ENCODE data around the gene GPR17. TPM values are rescaled to one million over a fixed set of nuclear protein-coding genes. Genes with fewer than 3 reads are reported as not detected.
A peak's percentile ranks its signal among the peaks of the same experiment; 100 is the strongest.

Gene GPR17, protein sequence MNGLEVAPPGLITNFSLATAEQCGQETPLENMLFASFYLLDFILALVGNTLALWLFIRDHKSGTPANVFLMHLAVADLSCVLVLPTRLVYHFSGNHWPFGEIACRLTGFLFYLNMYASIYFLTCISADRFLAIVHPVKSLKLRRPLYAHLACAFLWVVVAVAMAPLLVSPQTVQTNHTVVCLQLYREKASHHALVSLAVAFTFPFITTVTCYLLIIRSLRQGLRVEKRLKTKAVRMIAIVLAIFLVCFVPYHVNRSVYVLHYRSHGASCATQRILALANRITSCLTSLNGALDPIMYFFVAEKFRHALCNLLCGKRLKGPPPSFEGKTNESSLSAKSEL
- total RNA-seq: under 1 TPM; 0.16 to 0.20 TPM

DNA sequence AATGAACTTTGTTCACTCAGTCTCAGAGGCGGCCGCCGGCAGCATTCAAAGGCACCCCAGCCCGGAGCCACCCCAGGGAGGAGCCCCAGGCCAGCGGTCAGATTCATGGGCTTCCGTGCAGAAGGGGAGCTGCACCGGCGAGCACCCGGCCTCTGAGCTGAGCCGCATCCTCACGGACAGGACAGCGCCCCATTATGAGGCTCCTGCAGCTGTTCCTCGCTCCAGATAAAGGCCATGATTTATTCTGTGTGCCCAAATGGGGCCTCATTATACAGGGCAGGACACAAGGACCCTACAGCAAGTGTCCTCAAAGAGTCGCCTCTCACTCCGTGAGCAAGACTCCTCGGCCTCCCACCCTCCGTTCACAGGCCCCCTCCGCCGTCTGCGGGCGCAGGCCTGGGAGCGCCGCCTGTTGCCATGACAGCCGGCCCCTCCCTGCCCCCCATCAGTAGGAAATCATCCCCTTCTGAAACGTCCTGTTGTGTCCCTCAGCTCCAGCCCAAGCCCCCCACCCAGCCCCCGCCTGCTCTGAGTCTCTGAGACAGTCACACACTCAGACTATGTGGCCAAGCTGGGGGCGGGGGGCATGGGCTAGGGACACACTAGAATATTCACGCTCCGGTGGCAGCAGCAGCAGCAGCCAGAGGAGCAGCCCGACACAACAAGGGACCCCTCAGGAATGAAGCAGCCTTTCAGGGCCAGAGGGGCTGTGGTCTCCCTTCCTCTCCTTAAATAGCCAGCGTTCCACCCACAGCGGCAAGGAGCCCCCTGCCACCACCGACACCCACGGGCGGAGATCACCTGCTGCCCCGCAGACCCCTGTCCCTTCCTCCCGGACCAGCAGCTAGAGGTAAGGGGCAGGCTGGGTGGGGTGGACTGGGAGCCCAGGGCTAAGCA, at the start of gene GPR17:
Gene GPR17, plus strand, starts transcription at position 759 of the 897 bp plus-strand sequence. CDS start 4,583 bp downstream, outside the sequence.
- no peaks in the 10 kb centered on the region for H3K4me1 ChIP-seq
- no peak within 1 kb of the TSS for H3K4me3 ChIP-seq
- DNase-seq: no peak
- no peaks in the 10 kb centered on the region for H3K27me3 ChIP-seq
- no peak within 1 kb of the TSS for H3K27ac ChIP-seq
- TF ChIP-seq, protein P1, sequence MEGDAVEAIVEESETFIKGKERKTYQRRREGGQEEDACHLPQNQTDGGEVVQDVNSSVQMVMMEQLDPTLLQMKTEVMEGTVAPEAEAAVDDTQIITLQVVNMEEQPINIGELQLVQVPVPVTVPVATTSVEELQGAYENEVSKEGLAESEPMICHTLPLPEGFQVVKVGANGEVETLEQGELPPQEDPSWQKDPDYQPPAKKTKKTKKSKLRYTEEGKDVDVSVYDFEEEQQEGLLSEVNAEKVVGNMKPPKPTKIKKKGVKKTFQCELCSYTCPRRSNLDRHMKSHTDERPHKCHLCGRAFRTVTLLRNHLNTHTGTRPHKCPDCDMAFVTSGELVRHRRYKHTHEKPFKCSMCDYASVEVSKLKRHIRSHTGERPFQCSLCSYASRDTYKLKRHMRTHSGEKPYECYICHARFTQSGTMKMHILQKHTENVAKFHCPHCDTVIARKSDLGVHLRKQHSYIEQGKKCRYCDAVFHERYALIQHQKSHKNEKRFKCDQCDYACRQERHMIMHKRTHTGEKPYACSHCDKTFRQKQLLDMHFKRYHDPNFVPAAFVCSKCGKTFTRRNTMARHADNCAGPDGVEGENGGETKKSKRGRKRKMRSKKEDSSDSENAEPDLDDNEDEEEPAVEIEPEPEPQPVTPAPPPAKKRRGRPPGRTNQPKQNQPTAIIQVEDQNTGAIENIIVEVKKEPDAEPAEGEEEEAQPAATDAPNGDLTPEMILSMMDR (IDR thresholded peaks at IDR 0.05): no peak
- H3K36me3 ChIP-seq: no peaks in the 10 kb centered on the region
- H3K9me3 ChIP-seq: no peaks in the 10 kb centered on the region
- peak within 1 kb of the TSS in 1 of 2 donors; percentile 26 for H3K9ac ChIP-seq (ENCODE audit: low read depth in 2 of 2, low read length in 2 of 2)
- intact Hi-C loops (cut with DNase I): loop anchor here (5.0 kb wide), 1 partner anchor 448 kb away; no protein-coding TSS in a partner anchor

GRCh38 chr2:127596311-127597045, 49.5 kb upstream of the GPR17 start:
- Histone ChIP-seq H3K36me3 (no peaks in the 10 kb centered on the region), H3K4me1 (no peaks in the 10 kb centered on the region), H3K27me3 (no peaks in the 10 kb centered on the region), H3K9me3 (no peaks in the 10 kb centered on the region), H3K4me3 (no peak overlapping the region), H3K9ac (ENCODE audit: low read depth in 2 of 2, low read length in 2 of 2) (no peak overlapping the region), H3K27ac (no peak overlapping the region)
- TF ChIP-seq, protein P1 (IDR thresholded peaks at IDR 0.05): no peak
- intact Hi-C loops (cut with DNase I): no loop called here
- no peak for DNase-seq

- no peak for DNase-seq
- TF ChIP-seq, protein P1 (IDR thresholded peaks at IDR 0.05): no peak
- Histone ChIP-seq H3K27ac (no peak overlapping the region), H3K9me3 (no peaks in the 10 kb centered on the region), H3K4me3 (no peak overlapping the region), H3K36me3 (peaks cover 2% of the 10 kb centered on the region), H3K4me1 (no peaks in the 10 kb centered on the region), H3K9ac (ENCODE audit: low read depth in 2 of 2, low read length in 2 of 2) (no peak overlapping the region), H3K27me3 (no peaks in the 10 kb centered on the region)
- intact Hi-C loops (cut with DNase I): no loop called here
These were observed 48.6 kb upstream of the GPR17 start for GRCh38 chr2:127597046-127597983.

DNA sequence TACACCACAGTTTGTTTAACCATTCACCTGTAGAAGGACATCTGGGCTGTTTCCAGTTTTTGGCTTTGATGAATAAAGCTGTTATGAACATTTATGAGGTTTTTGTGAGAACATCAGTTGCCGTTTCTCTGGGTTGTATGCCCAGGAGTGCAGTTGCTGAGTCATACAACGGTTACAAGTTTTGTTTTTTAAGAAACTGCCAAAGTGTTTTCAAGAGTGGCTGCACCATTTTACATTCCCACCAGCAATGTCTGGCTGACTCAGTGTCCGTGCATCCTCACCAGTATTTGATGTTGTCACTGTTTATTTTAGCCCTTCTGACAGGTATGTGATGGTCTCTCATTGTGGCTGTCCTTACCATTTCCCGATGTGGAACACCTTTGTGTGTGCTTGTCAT, 48.0 kb upstream of the GPR17 start:
- H3K9ac ChIP-seq (ENCODE audit: low read depth in 2 of 2, low read length in 2 of 2): no peak overlapping the region
- DNase-seq: no peak
- H3K4me3 ChIP-seq: no peak overlapping the region
- intact Hi-C loops (cut with DNase I): no loop called here
- TF ChIP-seq, protein P1 (IDR thresholded peaks at IDR 0.05): no peak
- H3K9me3 ChIP-seq: no peaks in the 10 kb centered on the region
- no peak overlapping the region for H3K27ac ChIP-seq
- peaks cover 6% of the 10 kb centered on the region for H3K36me3 ChIP-seq
- no peaks in the 10 kb centered on the region for H3K27me3 ChIP-seq
- H3K4me1 ChIP-seq: no peaks in the 10 kb centered on the region

All from colonic mucosa (tissue), 4 donors.